A172 (cell line): ENCODE results near the gene MAGEC1. TPM values are rescaled to one million over a fixed set of nuclear protein-coding genes. Genes with fewer than 3 reads are reported as not detected.

Experiments used
- total RNA-seq: library from RNA; depleted of rRNA; stranded (reverse); fragments of >200 nt; shearing (Covaris generic); gene quantifications from 2 replicates; pipeline ENCODE4 v1.2.3, GENCODE V29; 2014; rRNA removed

Gene MAGEC1
- total RNA-seq, 1 experiment from 2014 or later: not detected

Other genes with a start within 250 kb of the MAGEC1 start
- gene SPANXD, start 205.2 kb upstream of the MAGEC1 start, total RNA-seq: not detected in 2 replicates
- not detected in 2 replicates for gene MAGEC3, start 65.6 kb upstream of the MAGEC1 start, total RNA-seq